Measurements from ENCODE around the gene TTC7B. TPM values are rescaled to one million over a fixed set of nuclear protein-coding genes. Genes with fewer than 3 reads are reported as not detected.

Gene TTC7B
- total RNA-seq, 1 experiment from 2014 or later, result 70.6 TPM

- CTCF ChIA-PET, result no interaction called here
- Histone ChIP-seq H3K4me3 (replicated peaks in 1 of 2; ENCODE audit: low read depth in 1 of 2, low read length in 2 of 2) (no peak overlapping the region), H3K9me2 (ENCODE audit: insufficient read depth) (no peaks in the 10 kb centered on the region), H3K79me2 (ENCODE audit: insufficient read depth, low read length) (no peaks in the 10 kb centered on the region), H3K9me3 (ENCODE audit: control insufficient read depth in 1 of 2, insufficient read depth in 1 of 2, low read depth in 1 of 2, low read length in 2 of 2) (no peaks in the 10 kb centered on the region), H4K20me1 (ENCODE audit: insufficient read depth) (no peaks in the 10 kb centered on the region), H3K36me3 (ENCODE audit: control insufficient read depth in 1 of 2, insufficient read depth in 2 of 2, low read length in 2 of 2) (no peaks in the 10 kb centered on the region), H3K4me2 (ENCODE audit: low read length) (peak overlapping the region; percentile 9; the same call in 1 of the 2 replicates), H2AFZ (ENCODE audit: low read depth, low read length, poor library complexity, severe bottlenecking) (no peak overlapping the region), H3K27me3 (ENCODE audit: insufficient read depth, low read length) (no peaks in the 10 kb centered on the region), H3K9ac (ENCODE audit: low read length) (no peak overlapping the region), H3K4me1 (ENCODE audit: control insufficient read depth in 1 of 2, insufficient read depth in 2 of 2, low read length in 2 of 2) (peaks cover 4 to 17% of the 10 kb centered on the region in 2 experiments; a peak in 3 of 4 replicates), H3K27ac (ENCODE audit: low read depth, low read length) (no peak overlapping the region)
- RAD21 ChIA-PET (ENCODE audit: low non-redundant PET in 1 of 2, low total read pairs in 2 of 2, uncharacterized antibody in 2 of 2, unreplicated experiment in 2 of 2), result no interaction called here
- no peak for DNase-seq (ENCODE audit: low read depth, low spot score)
- TF ChIP-seq YY1 (IDR thresholded peaks at IDR 0.05; ENCODE audit: extremely low read depth, insufficient replicate concordance, low read depth, low read length) (no peak), FOSL1 (IDR thresholded peaks at IDR 0.05; ENCODE audit: low read depth) (no peak), POLR2AphosphoS5 (IDR thresholded peaks at IDR 0.05; ENCODE audit: low read depth, low read length) (no peak)
- POLR2A ChIA-PET, result no interaction called here
- intact Hi-C loops (cut with micrococcal nuclease), result no loop called here
- no peak for ATAC-seq
- no TSS peak for BruUV-seq (replicated peaks)
Measured at GRCh38 chr14:90727082-90727481, 89.1 kb downstream of the TTC7B start.

GRCh38 chr14:90726656-90727055, 89.6 kb downstream of the TTC7B start:
- no peak overlapping the region for H3K4me3 ChIP-seq (replicated peaks in 1 of 2; ENCODE audit: low read depth in 1 of 2, low read length in 2 of 2)
- H3K9ac ChIP-seq (ENCODE audit: low read length), result no peak overlapping the region
- TF ChIP-seq EZH2phosphoT487 (IDR thresholded peaks at IDR 0.05; ENCODE audit: borderline replicate concordance), result no peak
- TF ChIP-seq CTCF (IDR thresholded peaks at IDR 0.05 in 2 of 3, conservative IDR thresholded peaks at IDR 0.05 in 1 of 3; ENCODE audit: borderline replicate concordance in 1 of 3, insufficient read depth in 1 of 3, low read depth in 2 of 3, low read length in 2 of 3), result 0 out of 6 replicates have a peak, but pooled peaks of 1 of the 3 experiments have one; percentile 5
- TF ChIP-seq ATF3 (IDR thresholded peaks at IDR 0.05), result no peak
- peak; percentile 40 for TF ChIP-seq RAD21 (IDR thresholded peaks at IDR 0.05; ENCODE audit: low read depth)
- peak; percentile 69 for ATAC-seq
- no peak overlapping the region for H3K27ac ChIP-seq (ENCODE audit: low read depth, low read length)
- H3K9me2 ChIP-seq (ENCODE audit: insufficient read depth), result no peaks in the 10 kb centered on the region
- ChIA-PET RAD21 (ENCODE audit: low non-redundant PET in 1 of 2, low total read pairs in 2 of 2, uncharacterized antibody in 2 of 2, unreplicated experiment in 2 of 2) (no interaction called here), CTCF (no interaction called here), POLR2A (no interaction called here)
- no peak overlapping the region for H2AFZ ChIP-seq (ENCODE audit: low read depth, low read length, poor library complexity, severe bottlenecking)
- no peaks in the 10 kb centered on the region for H3K9me3 ChIP-seq (ENCODE audit: control insufficient read depth in 1 of 2, insufficient read depth in 1 of 2, low read depth in 1 of 2, low read length in 2 of 2)
- no peaks in the 10 kb centered on the region for H3K27me3 ChIP-seq (ENCODE audit: insufficient read depth, low read length)
- peaks cover 7 to 21% of the 10 kb centered on the region in 2 experiments; a peak in 3 of 4 replicates for H3K4me1 ChIP-seq (ENCODE audit: control insufficient read depth in 1 of 2, insufficient read depth in 2 of 2, low read length in 2 of 2)
- intact Hi-C loops (cut with micrococcal nuclease), result no loop called here
- no peaks in the 10 kb centered on the region for H3K36me3 ChIP-seq (ENCODE audit: control insufficient read depth in 1 of 2, insufficient read depth in 2 of 2, low read length in 2 of 2)
- no TSS peak for BruUV-seq (replicated peaks)
- peak overlapping the region; percentile 9; the same call in 1 of the 2 replicates for H3K4me2 ChIP-seq (ENCODE audit: low read length)
- no peaks in the 10 kb centered on the region for H3K79me2 ChIP-seq (ENCODE audit: insufficient read depth, low read length)
- no peaks in the 10 kb centered on the region for H4K20me1 ChIP-seq (ENCODE audit: insufficient read depth)
- DNase-seq (ENCODE audit: low read depth, low spot score), result peak; percentile 4
